GM12865 (cell line): Measurements from ENCODE around the gene NOS1.

Experiments
- DNase-seq: peaks from one replicate; pipeline ENCODE4 v3.0.0; 2010; ENCODE audit warnings: low read depth
- H3K4me3 ChIP-seq: 2 replicates; pipeline ENCODE4 v1.5.1; 2011; ENCODE audit warnings: mild to moderate bottlenecking, low read depth, low read length, control low read depth
- TF ChIP-seq, protein P1 (sequence below): IDR thresholded peaks from 2 replicates; pipeline ENCODE4 v1.5.1; 2011; ENCODE audit warnings: low read length, control low read depth, low read depth, inconsistent platforms; ENCODE audit not compliant: insufficient read depth; ENCODE audit errors: missing control alignments

Gene NOS1

GRCh38 chr12:117363953-117364486 lies 2.6 kb upstream of the NOS1 start:
- DNase-seq, result no peak
- TF ChIP-seq, protein P1, sequence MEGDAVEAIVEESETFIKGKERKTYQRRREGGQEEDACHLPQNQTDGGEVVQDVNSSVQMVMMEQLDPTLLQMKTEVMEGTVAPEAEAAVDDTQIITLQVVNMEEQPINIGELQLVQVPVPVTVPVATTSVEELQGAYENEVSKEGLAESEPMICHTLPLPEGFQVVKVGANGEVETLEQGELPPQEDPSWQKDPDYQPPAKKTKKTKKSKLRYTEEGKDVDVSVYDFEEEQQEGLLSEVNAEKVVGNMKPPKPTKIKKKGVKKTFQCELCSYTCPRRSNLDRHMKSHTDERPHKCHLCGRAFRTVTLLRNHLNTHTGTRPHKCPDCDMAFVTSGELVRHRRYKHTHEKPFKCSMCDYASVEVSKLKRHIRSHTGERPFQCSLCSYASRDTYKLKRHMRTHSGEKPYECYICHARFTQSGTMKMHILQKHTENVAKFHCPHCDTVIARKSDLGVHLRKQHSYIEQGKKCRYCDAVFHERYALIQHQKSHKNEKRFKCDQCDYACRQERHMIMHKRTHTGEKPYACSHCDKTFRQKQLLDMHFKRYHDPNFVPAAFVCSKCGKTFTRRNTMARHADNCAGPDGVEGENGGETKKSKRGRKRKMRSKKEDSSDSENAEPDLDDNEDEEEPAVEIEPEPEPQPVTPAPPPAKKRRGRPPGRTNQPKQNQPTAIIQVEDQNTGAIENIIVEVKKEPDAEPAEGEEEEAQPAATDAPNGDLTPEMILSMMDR, result no peak
- H3K4me3 ChIP-seq, result no peak overlapping the region

DNA sequence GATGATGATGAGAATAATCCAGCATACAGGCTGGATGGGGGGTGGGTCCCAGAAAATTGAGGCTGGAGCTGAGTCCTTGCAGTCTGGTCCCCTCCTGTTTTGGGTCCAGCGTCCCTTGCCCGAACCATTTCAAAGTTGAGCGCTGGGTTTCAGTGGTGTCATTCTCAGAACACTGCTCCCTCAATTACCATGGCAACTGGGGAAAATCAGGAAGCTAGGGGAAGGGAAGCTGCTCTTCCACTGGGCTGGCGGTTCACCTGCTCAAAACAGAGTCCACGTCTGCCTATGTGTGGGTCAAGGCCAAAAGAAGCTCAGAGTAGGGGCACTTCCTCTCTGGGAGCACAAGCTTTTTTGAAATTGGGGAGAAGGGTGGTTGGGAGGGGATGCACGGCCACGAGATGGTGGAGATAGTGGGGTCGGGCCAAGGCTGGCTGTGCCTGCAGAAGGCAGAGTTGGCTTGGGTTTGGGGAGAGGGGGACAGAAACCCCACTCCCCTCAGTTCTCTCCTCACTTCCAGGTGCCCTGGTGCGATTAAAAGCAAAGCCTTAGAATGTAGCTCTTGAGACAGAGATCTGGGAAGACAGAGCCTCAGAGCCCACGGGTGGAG lies 1.7 kb upstream of the NOS1 start:
- TF ChIP-seq, protein P1, result no peak
- DNase-seq, result no peak
- no peak overlapping the region for H3K4me3 ChIP-seq

GRCh38 chr12:117362391-117362790 lies 965 bp upstream of the NOS1 start:
- TF ChIP-seq, protein P1, result no peak
- no peak overlapping the region for H3K4me3 ChIP-seq
- DNase-seq, result no peak

- no peak overlapping the region for H3K4me3 ChIP-seq
- DNase-seq, result no peak
Observed at GRCh38 chr12:117361905-117362304, 479 bp upstream of the NOS1 start.

DNA sequence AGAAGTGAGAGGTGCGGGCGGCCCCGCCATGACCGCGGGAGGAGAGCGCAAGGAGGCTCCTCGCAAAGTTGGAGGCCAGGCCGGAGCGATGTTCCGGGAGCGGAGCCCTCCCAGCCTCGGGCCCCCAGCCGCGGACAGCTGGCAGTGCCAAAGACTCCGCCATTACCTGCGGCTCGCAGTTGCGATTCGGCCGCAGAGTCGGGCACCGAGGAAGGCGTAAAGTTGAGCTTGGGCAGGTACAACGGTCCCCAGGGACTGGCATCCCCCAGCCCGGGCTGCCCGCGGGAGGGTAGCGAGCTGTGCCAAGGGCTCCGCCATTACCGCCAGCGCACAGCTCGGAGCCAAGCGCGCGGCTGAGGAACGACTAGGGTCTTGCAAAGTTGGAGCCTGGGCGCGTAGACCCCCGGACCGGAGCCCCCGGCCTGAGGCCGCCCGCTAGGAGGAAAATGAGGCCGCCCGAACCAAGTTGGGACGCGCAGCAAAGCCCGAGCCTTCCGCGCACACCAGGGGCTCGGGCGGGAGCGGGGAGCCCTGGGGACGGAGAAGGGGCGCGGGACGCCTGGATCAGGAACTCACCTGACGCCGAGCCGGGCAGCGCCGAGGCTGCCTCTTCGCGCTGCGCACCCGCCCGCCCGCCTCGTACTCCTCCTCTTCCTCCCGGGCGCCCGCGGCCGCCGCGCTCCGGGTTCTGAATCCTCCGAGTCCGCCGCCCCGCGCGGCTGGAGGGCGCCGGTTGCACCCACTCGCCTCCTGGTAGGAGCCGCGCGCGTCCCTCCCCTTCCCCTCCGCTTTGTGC lies 677 bp downstream of the NOS1 start:
- H3K4me3 ChIP-seq, result no peak overlapping the region
- no peak for DNase-seq
- TF ChIP-seq, protein P1, result no peak

More at GRCh38 chr12:117361905-117362304, 479 bp upstream of the NOS1 start:
- TF ChIP-seq, protein P1, result no peak

- H3K4me3 ChIP-seq, result no peak overlapping the region
- DNase-seq, result no peak
- TF ChIP-seq, protein P1, result no peak
Observed at GRCh38 chr12:117360222-117360550, 1.2 kb downstream of the NOS1 start.
